OCI-LY3 (cell line): ENCODE measurements around the gene PPP1R2.

Source experiments
- H2AFZ ChIP-seq: fragments of 200-600, 300-600 bp; shearing (Covaris generic); 2 replicates; pipeline ENCODE4 v1.6.0; 2014; ENCODE audit warnings: antibody characterized with exemption, low read depth, low read length
- H3K27ac ChIP-seq: fragments of 200-600, 300-600 bp; sonication (generic); 2 replicates; pipeline ENCODE4 v1.5.1; 2014; ENCODE audit warnings: mild to moderate bottlenecking, low read length, moderate library complexity, mixed read lengths
- H3K27me3 ChIP-seq: fragments of 200-600, 300-600 bp; sonication (generic); 2 replicates; pipeline ENCODE4 v1.6.1; 2014; ENCODE audit warnings: low read depth, low read length, mixed read lengths
- H3K36me3 ChIP-seq: fragments of 200-600, 300-600 bp; sonication (generic); replicated peaks from 2 replicates; pipeline ENCODE3; 2014; ENCODE audit warnings: low read depth, low read length, mixed read lengths
- H3K4me1 ChIP-seq: fragments of 300-600, 200-600 bp; sonication (generic); 2 replicates; pipeline ENCODE4 v1.6.1; 2014; ENCODE audit warnings: low read length, mixed read lengths
- H3K4me2 ChIP-seq: fragments of 200-600, 300-600 bp; sonication (generic); 2 replicates; pipeline ENCODE4 v1.6.1; 2014; ENCODE audit warnings: low read length, mixed read lengths
- H3K4me3 ChIP-seq: fragments of 300-600, 200-600 bp; sonication (generic); 2 replicates; pipeline ENCODE4 v1.5.1; 2014; ENCODE audit warnings: antibody characterized with exemption, mild to moderate bottlenecking, low read length, moderate library complexity
- H3K79me2 ChIP-seq: fragments of 300-600, 200-600 bp; shearing (Covaris generic); 2 replicates; pipeline ENCODE4 v1.6.1; 2014; ENCODE audit warnings: mild to moderate bottlenecking, low read length, mixed read lengths
- H3K9ac ChIP-seq: fragments of 300-600, 200-600 bp; shearing (Covaris generic); 2 replicates; pipeline ENCODE4 v1.6.0; 2014; ENCODE audit warnings: mild to moderate bottlenecking, low read length, moderate library complexity
- H3K9me3 ChIP-seq: fragments of 200-600, 300-600 bp; shearing (Covaris generic); 2 replicates; pipeline ENCODE4 v1.6.1; 2014; ENCODE audit warnings: low read length, mixed read lengths; ENCODE audit not compliant: insufficient read depth
- H4K20me1 ChIP-seq: fragments of 200-600, 300-600 bp; sonication (generic); 2 replicates; pipeline ENCODE4 v1.6.1; 2016; ENCODE audit warnings: low read length, mixed read lengths; ENCODE audit not compliant: insufficient read depth
- CTCF ChIP-seq: fragments of 200-600, 300-600 bp; sonication (generic); IDR thresholded peaks from 2 replicates; pipeline ENCODE4 v1.5.1; 2014; ENCODE audit warnings: antibody characterized with exemption, low read length, low read depth
- EZH2phosphoT487 ChIP-seq: fragments of 200-600 bp; shearing (Covaris generic); IDR thresholded peaks from 2 replicates; pipeline ENCODE4 v1.6.1; 2018; ENCODE audit warnings: antibody characterized with exemption, mixed run types, low read depth

Gene PPP1R2

GRCh38 chr3:195553268-195553667 is 10.1 kb upstream of the PPP1R2 start:
- no peak overlapping the region for H3K9ac ChIP-seq
- H3K4me1 ChIP-seq: peaks cover 2% of the 10 kb centered on the region
- no peak for TF ChIP-seq CTCF
- TF ChIP-seq EZH2phosphoT487: no peak
- no peaks in the 10 kb centered on the region for H3K79me2 ChIP-seq
- no peaks in the 10 kb centered on the region for H3K36me3 ChIP-seq
- H3K9me3 ChIP-seq: no peaks in the 10 kb centered on the region
- H3K27ac ChIP-seq: no peak overlapping the region
- H3K4me2 ChIP-seq: no peak overlapping the region
- 0 out of 2 replicates have a peak, but pooled peaks cover 4% of the 10 kb centered on the region for H3K27me3 ChIP-seq
- H4K20me1 ChIP-seq: no peaks in the 10 kb centered on the region
- no peak overlapping the region for H3K4me3 ChIP-seq
- H2AFZ ChIP-seq: no peak overlapping the region

- Histone ChIP-seq H3K4me1 (no peaks in the 10 kb centered on the region), H3K27ac (no peak overlapping the region), H3K9me3 (no peaks in the 10 kb centered on the region), H4K20me1 (no peaks in the 10 kb centered on the region), H3K9ac (no peak overlapping the region), H3K79me2 (no peaks in the 10 kb centered on the region), H3K27me3 (0 out of 2 replicates have a peak, but pooled peaks cover 5% of the 10 kb centered on the region), H3K4me3 (no peak overlapping the region), H3K4me2 (no peak overlapping the region), H3K36me3 (no peaks in the 10 kb centered on the region), H2AFZ (no peak overlapping the region)
- TF ChIP-seq EZH2phosphoT487: no peak
- no peak for TF ChIP-seq CTCF
Measured at GRCh38 chr3:195551381-195551978, 8.4 kb upstream of the PPP1R2 start.

- H3K27me3 ChIP-seq: 0 out of 2 replicates have a peak, but pooled peaks cover 5% of the 10 kb centered on the region
- H4K20me1 ChIP-seq: no peaks in the 10 kb centered on the region
- no peaks in the 10 kb centered on the region for H3K4me1 ChIP-seq
- H3K9ac ChIP-seq: no peak overlapping the region
- TF ChIP-seq CTCF: no peak
- no peak for TF ChIP-seq EZH2phosphoT487
- no peak overlapping the region for H3K27ac ChIP-seq
- H3K4me3 ChIP-seq: no peak overlapping the region
- no peak overlapping the region for H2AFZ ChIP-seq
- no peaks in the 10 kb centered on the region for H3K79me2 ChIP-seq
- H3K36me3 ChIP-seq: no peaks in the 10 kb centered on the region
- no peaks in the 10 kb centered on the region for H3K9me3 ChIP-seq
- no peak overlapping the region for H3K4me2 ChIP-seq
Measured at GRCh38 chr3:195550723-195551122, 7.6 kb upstream of the PPP1R2 start.

GRCh38 chr3:195549931-195550519 is 6.9 kb upstream of the PPP1R2 start:
- no peak overlapping the region for H3K27ac ChIP-seq
- no peaks in the 10 kb centered on the region for H4K20me1 ChIP-seq
- TF ChIP-seq CTCF (no peak), EZH2phosphoT487 (no peak)
- H3K4me2 ChIP-seq: no peak overlapping the region
- H3K36me3 ChIP-seq: no peaks in the 10 kb centered on the region
- no peaks in the 10 kb centered on the region for H3K9me3 ChIP-seq
- H3K4me1 ChIP-seq: no peaks in the 10 kb centered on the region
- H3K9ac ChIP-seq: no peak overlapping the region
- 0 out of 2 replicates have a peak, but pooled peaks cover 5% of the 10 kb centered on the region for H3K27me3 ChIP-seq
- no peak overlapping the region for H3K4me3 ChIP-seq
- H2AFZ ChIP-seq: no peak overlapping the region
- H3K79me2 ChIP-seq: no peaks in the 10 kb centered on the region
